ENCODE results near the gene IFNA21.

DNA sequence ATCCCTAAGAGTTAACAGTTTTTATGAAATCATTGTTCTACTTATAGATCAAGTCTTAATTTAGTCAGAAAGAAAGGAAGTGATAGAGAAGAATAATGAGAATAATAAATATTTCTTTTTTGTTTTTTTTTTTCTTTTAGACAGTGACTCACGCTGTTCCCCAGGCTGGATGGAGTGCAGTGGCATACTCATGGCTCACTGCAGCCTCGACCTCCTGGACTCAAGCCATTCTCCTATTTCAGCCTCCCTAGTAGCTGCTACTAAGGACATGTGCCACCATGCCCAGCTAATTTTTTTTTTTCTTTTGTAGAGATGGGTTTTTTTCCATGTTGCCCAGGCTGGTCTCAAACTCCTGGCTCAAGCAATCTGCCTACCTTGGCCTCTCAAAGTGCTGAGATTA, 11.0 kb downstream of the IFNA21 start:
- TF ChIP-seq, protein P1, sequence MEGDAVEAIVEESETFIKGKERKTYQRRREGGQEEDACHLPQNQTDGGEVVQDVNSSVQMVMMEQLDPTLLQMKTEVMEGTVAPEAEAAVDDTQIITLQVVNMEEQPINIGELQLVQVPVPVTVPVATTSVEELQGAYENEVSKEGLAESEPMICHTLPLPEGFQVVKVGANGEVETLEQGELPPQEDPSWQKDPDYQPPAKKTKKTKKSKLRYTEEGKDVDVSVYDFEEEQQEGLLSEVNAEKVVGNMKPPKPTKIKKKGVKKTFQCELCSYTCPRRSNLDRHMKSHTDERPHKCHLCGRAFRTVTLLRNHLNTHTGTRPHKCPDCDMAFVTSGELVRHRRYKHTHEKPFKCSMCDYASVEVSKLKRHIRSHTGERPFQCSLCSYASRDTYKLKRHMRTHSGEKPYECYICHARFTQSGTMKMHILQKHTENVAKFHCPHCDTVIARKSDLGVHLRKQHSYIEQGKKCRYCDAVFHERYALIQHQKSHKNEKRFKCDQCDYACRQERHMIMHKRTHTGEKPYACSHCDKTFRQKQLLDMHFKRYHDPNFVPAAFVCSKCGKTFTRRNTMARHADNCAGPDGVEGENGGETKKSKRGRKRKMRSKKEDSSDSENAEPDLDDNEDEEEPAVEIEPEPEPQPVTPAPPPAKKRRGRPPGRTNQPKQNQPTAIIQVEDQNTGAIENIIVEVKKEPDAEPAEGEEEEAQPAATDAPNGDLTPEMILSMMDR (conservative IDR thresholded peaks at IDR 0.05; ENCODE audit: low read depth, low read length) = no peak
- TF ChIP-seq EZH2 (IDR thresholded peaks at IDR 0.05; ENCODE audit: borderline replicate concordance, low read depth, low read length, poor library complexity, severe bottlenecking) = no peak
